CD8-positive, alpha-beta memory T cell (primary cell): ENCODE data around the gene NUDT2. TPM values are rescaled to one million over a fixed set of nuclear protein-coding genes. Genes with fewer than 3 reads are reported as not detected.
A peak's percentile ranks its signal among the peaks of the same experiment; 100 is the strongest.

Experiments
- CTCF ChIA-PET: fragments of 350-600 bp; sonication (Branson Sonifier 250); formaldehyde crosslinking; loops from one replicate; lab custom pipeline; 2021; ENCODE audit warnings: antibody characterized with exemption; lab: Charles Lee
- POLR2A ChIA-PET: fragments of 350-600 bp; sonication (Branson Sonifier 250); formaldehyde crosslinking; loops from one replicate; lab custom pipeline; 2021; ENCODE audit warnings: antibody characterized with exemption; lab: Charles Lee
- DNase-seq, 5 donors: peaks; one replicate each; pipeline versions ENCODE4 v3.0.0 to v3.0.0-alpha.2; 2020 to 2022; ENCODE audit warnings: mixed read lengths in 1 of 5
- H3K27ac ChIP-seq: one replicate; pipeline ENCODE4 v1.7.0; 2013; ENCODE audit warnings: low read depth, mild to moderate bottlenecking, low read length, moderate library complexity
- H3K27me3 ChIP-seq: 2 replicates; pipeline ENCODE4 v1.7.0; 2013; ENCODE audit warnings: low read length, mild to moderate bottlenecking; ENCODE audit not compliant: insufficient read depth, poor library complexity, severe bottlenecking
- H3K36me3 ChIP-seq: 2 replicates; pipeline ENCODE4 v1.7.0; 2013; ENCODE audit warnings: mild to moderate bottlenecking, low read length, moderate library complexity; ENCODE audit not compliant: insufficient read depth
- H3K4me1 ChIP-seq: 2 replicates; pipeline ENCODE4 v1.7.0; 2013; ENCODE audit warnings: mild to moderate bottlenecking, low read length, moderate library complexity; ENCODE audit not compliant: insufficient read depth
- H3K4me3 ChIP-seq: 2 replicates; pipeline ENCODE4 v1.7.0; 2013; ENCODE audit warnings: mild to moderate bottlenecking, low read length
- H3K9me3 ChIP-seq: 2 replicates; pipeline ENCODE4 v1.7.0; 2013; ENCODE audit warnings: mild to moderate bottlenecking, low read length
- H3K27ac Mint-ChIP-seq, 8 donors: one replicate each; pipeline ENCODE4 v1.8.0; 2020 to 2021; ENCODE audit warnings: mixed read lengths in 8 of 8, mild to moderate bottlenecking in 6 of 8, inconsistent platforms in 3 of 8, moderate library complexity in 3 of 8
- H3K27me3 Mint-ChIP-seq, 2 donors: one replicate each; pipeline ENCODE4 v1.8.0; 2020 to 2021; ENCODE audit warnings: mixed read lengths in 2 of 2, mild to moderate bottlenecking in 1 of 2, moderate library complexity in 1 of 2
- H3K36me3 Mint-ChIP-seq, 3 donors: one replicate each; pipeline ENCODE4 v1.8.0; 2020 to 2021; ENCODE audit warnings: mixed read lengths in 3 of 3, inconsistent platforms in 1 of 3, mild to moderate bottlenecking in 1 of 3
- H3K4me1 Mint-ChIP-seq, 3 donors: one replicate each; pipeline ENCODE4 v1.8.0; 2020 to 2021; ENCODE audit warnings: mixed read lengths in 3 of 3, inconsistent platforms in 1 of 3, mild to moderate bottlenecking in 1 of 3
- H3K4me3 Mint-ChIP-seq, 7 donors: one replicate each; pipeline ENCODE4 v1.8.0; 2020 to 2021; ENCODE audit warnings: mixed read lengths in 7 of 7, mild to moderate bottlenecking in 6 of 7, moderate library complexity in 4 of 7, inconsistent platforms in 2 of 7
- H3K9me3 Mint-ChIP-seq, 5 donors: one replicate each; pipeline ENCODE4 v1.8.0; 2020 to 2022; ENCODE audit warnings: mixed read lengths in 5 of 5, mild to moderate bottlenecking in 3 of 5, moderate library complexity in 2 of 5, inconsistent platforms in 1 of 5
- polyA plus RNA-seq: library from polyadenylated mRNA; unstranded; fragments of 300-500 nt; fragmentation: Illumina TruSeq; gene quantifications from one replicate; pipeline ENCODE4 v1.2.3, GENCODE V29; 2021
- total RNA-seq, 2 experiments: library from RNA; stranded (reverse); gene quantifications; one replicate each; pipeline ENCODE4 v1.2.3, GENCODE V29; 2021

NUDT2 gene
- total and polyA plus RNA-seq, 3 experiments from 2014 or later, result 24.6 to 30.4 (median 27.9) TPM

GRCh38 chr9:34383904-34384303 lies 54.5 kb downstream of the NUDT2 start:
- ChIA-PET POLR2A (no interaction called here), CTCF (no interaction called here)
- Histone ChIP-seq H3K9me3 (no peaks in the 10 kb centered on the region), H3K27ac (no peak overlapping the region), H3K36me3 (no peaks in the 10 kb centered on the region), H3K4me1 (peaks cover 22% of the 10 kb centered on the region), H3K4me3 (no peak overlapping the region), H3K27me3 (no peaks in the 10 kb centered on the region)
- H3K4me1 Mint-ChIP-seq, result peaks cover 21 to 28% (median 26%) of the 10 kb centered on the region in 3 donors
- no peaks in the 10 kb centered on the region for H3K9me3 Mint-ChIP-seq
- peaks cover 0 to 2% of the 10 kb centered on the region in 2 donors for H3K27me3 Mint-ChIP-seq
- H3K4me3 Mint-ChIP-seq, result no peak overlapping the region
- DNase-seq, result no peak
- H3K27ac Mint-ChIP-seq, result no peak overlapping the region
- no peaks in the 10 kb centered on the region for H3K36me3 Mint-ChIP-seq

- Histone ChIP-seq H3K27me3 (no peaks in the 10 kb centered on the region), H3K36me3 (no peaks in the 10 kb centered on the region), H3K4me1 (peaks cover 16% of the 10 kb centered on the region), H3K9me3 (no peaks in the 10 kb centered on the region), H3K4me3 (no peak overlapping the region), H3K27ac (no peak overlapping the region)
- Mint-ChIP-seq H3K9me3 (no peaks in the 10 kb centered on the region), H3K27me3 (peaks cover 0 to 2% of the 10 kb centered on the region in 2 donors), H3K4me1 (peaks cover 16 to 22% (median 20%) of the 10 kb centered on the region in 3 donors), H3K36me3 (no peaks in the 10 kb centered on the region), H3K27ac (no peak overlapping the region), H3K4me3 (no peak overlapping the region)
- ChIA-PET POLR2A (no interaction called here), CTCF (interaction anchor here (1.1 kb wide), 1 partner anchor 19 kb away, joined by 3 read pairs; no protein-coding TSS in a partner anchor)
- DNase-seq, result no peak
Measured at GRCh38 chr9:34384368-34385165, 55.2 kb downstream of the NUDT2 start.

GRCh38 chr9:34385561-34386230 lies 56.3 kb downstream of the NUDT2 start:
- H3K9me3 ChIP-seq, result no peaks in the 10 kb centered on the region
- H3K4me1 Mint-ChIP-seq, result peaks cover 9 to 11% (median 10%) of the 10 kb centered on the region in 3 donors
- no peaks in the 10 kb centered on the region for H3K9me3 Mint-ChIP-seq
- H3K27me3 ChIP-seq, result no peaks in the 10 kb centered on the region
- no peak overlapping the region for H3K27ac ChIP-seq
- H3K4me3 Mint-ChIP-seq, result no peak overlapping the region
- no peak for DNase-seq
- H3K4me3 ChIP-seq, result no peak overlapping the region
- H3K27ac Mint-ChIP-seq, result no peak overlapping the region
- CTCF ChIA-PET, result no interaction called here
- H3K36me3 ChIP-seq, result no peaks in the 10 kb centered on the region
- POLR2A ChIA-PET, result interaction anchor here (0.7 kb wide), 1 partner anchor 73 kb away, joined by 6 read pairs; the partner anchor contains the start of gene FAM219A
- H3K4me1 ChIP-seq, result peaks cover 5% of the 10 kb centered on the region
- peaks cover 0 to 2% of the 10 kb centered on the region in 2 donors for H3K27me3 Mint-ChIP-seq
- H3K36me3 Mint-ChIP-seq, result no peaks in the 10 kb centered on the region

- Histone ChIP-seq H3K36me3 (no peaks in the 10 kb centered on the region), H3K27me3 (no peaks in the 10 kb centered on the region), H3K27ac (no peak overlapping the region), H3K9me3 (no peaks in the 10 kb centered on the region), H3K4me3 (no peak overlapping the region), H3K4me1 (no peaks in the 10 kb centered on the region)
- no peaks in the 10 kb centered on the region for H3K36me3 Mint-ChIP-seq
- POLR2A ChIA-PET, result interaction anchor here (0.7 kb wide), 1 partner anchor 72 kb away, joined by 6 read pairs; the partner anchor contains the start of gene FAM219A
- H3K4me1 Mint-ChIP-seq, result peaks cover 0 to 1% (median 0%) of the 10 kb centered on the region in 3 donors
- peaks cover 2 to 9% of the 10 kb centered on the region in 2 donors for H3K27me3 Mint-ChIP-seq
- H3K9me3 Mint-ChIP-seq, result no peaks in the 10 kb centered on the region
- no peak for DNase-seq
- CTCF ChIA-PET, result no interaction called here
- no peak overlapping the region for H3K27ac Mint-ChIP-seq
- H3K4me3 Mint-ChIP-seq, result peak overlapping the region in 1 of 7 donors; percentile 42
Measured at GRCh38 chr9:34386656-34387055, 57.3 kb downstream of the NUDT2 start.

GRCh38 chr9:34387239-34387638 lies 57.9 kb downstream of the NUDT2 start:
- Mint-ChIP-seq H3K4me1 (no peaks in the 10 kb centered on the region), H3K4me3 (no peak overlapping the region), H3K27me3 (peaks cover 2 to 9% of the 10 kb centered on the region in 2 donors), H3K36me3 (no peaks in the 10 kb centered on the region), H3K27ac (no peak overlapping the region), H3K9me3 (no peaks in the 10 kb centered on the region)
- CTCF ChIA-PET, result no interaction called here
- POLR2A ChIA-PET, result no interaction called here
- Histone ChIP-seq H3K27me3 (no peaks in the 10 kb centered on the region), H3K4me3 (no peak overlapping the region), H3K27ac (no peak overlapping the region), H3K9me3 (no peaks in the 10 kb centered on the region), H3K4me1 (no peaks in the 10 kb centered on the region), H3K36me3 (no peaks in the 10 kb centered on the region)
- no peak for DNase-seq

- Mint-ChIP-seq H3K4me3 (no peak overlapping the region), H3K36me3 (no peaks in the 10 kb centered on the region), H3K4me1 (no peaks in the 10 kb centered on the region), H3K27me3 (peaks cover 0 to 9% of the 10 kb centered on the region in 2 donors), H3K9me3 (no peaks in the 10 kb centered on the region), H3K27ac (no peak overlapping the region)
- DNase-seq, result no peak
- Histone ChIP-seq H3K4me1 (no peaks in the 10 kb centered on the region), H3K9me3 (no peaks in the 10 kb centered on the region), H3K4me3 (no peak overlapping the region), H3K36me3 (no peaks in the 10 kb centered on the region), H3K27ac (no peak overlapping the region), H3K27me3 (no peaks in the 10 kb centered on the region)
- CTCF ChIA-PET, result interaction anchor here (1.5 kb wide), 1 partner anchor 11 kb away, joined by 5 read pairs; no protein-coding TSS in a partner anchor
- POLR2A ChIA-PET, result no interaction called here
Measured at GRCh38 chr9:34392511-34392910, 63.1 kb downstream of the NUDT2 start.

Other genes starting within 250 kb of the NUDT2 start
- gene DCAF12, start 202.9 kb upstream of the NUDT2 start, total RNA-seq, result 10 to 100 TPM; 43.0 to 49.2 TPM
- gene DCAF12, start 202.9 kb upstream of the NUDT2 start, polyA plus RNA-seq, result 18.4 TPM
- gene UBAP1, start 150.5 kb upstream of the NUDT2 start, total RNA-seq, result 10 to 100 TPM; 39.0 to 39.7 TPM
- gene UBAP1, start 150.5 kb upstream of the NUDT2 start, polyA plus RNA-seq, result 50.2 TPM
- gene KIF24, start 301 bp upstream of the NUDT2 start, total RNA-seq, result 1 to 10 TPM; 6.0 to 6.7 TPM
- gene KIF24, start 301 bp upstream of the NUDT2 start, polyA plus RNA-seq, result not detected
- gene MYORG, start 47.3 kb downstream of the NUDT2 start, total RNA-seq, result 1 to 10 TPM; 2.3 to 2.4 TPM
- gene MYORG, start 47.3 kb downstream of the NUDT2 start, polyA plus RNA-seq, result 0.67 TPM
- gene FAM219A, start 129.0 kb downstream of the NUDT2 start, total RNA-seq, result 10 to 100 TPM in 1 of 2 experiments, 1 to 10 TPM in 1; 9.4 to 10.5 TPM
- 1.7 TPM for gene FAM219A, start 129.0 kb downstream of the NUDT2 start, polyA plus RNA-seq
- gene DNAI1, start 129.2 kb downstream of the NUDT2 start, total RNA-seq, result not detected
- gene DNAI1, start 129.2 kb downstream of the NUDT2 start, polyA plus RNA-seq, result not detected
- under 1 TPM; 0.35 to 0.39 TPM for gene ENHO, start 193.4 kb downstream of the NUDT2 start, total RNA-seq
- not detected for gene ENHO, start 193.4 kb downstream of the NUDT2 start, polyA plus RNA-seq